Measurements from ENCODE around the gene SLC24A3. TPM values are rescaled to one million over a fixed set of nuclear protein-coding genes. Genes with fewer than 3 reads are reported as not detected.

SLC24A3 gene
- total RNA-seq, 1 donor from 2014 or later: 0.08 TPM

DNA sequence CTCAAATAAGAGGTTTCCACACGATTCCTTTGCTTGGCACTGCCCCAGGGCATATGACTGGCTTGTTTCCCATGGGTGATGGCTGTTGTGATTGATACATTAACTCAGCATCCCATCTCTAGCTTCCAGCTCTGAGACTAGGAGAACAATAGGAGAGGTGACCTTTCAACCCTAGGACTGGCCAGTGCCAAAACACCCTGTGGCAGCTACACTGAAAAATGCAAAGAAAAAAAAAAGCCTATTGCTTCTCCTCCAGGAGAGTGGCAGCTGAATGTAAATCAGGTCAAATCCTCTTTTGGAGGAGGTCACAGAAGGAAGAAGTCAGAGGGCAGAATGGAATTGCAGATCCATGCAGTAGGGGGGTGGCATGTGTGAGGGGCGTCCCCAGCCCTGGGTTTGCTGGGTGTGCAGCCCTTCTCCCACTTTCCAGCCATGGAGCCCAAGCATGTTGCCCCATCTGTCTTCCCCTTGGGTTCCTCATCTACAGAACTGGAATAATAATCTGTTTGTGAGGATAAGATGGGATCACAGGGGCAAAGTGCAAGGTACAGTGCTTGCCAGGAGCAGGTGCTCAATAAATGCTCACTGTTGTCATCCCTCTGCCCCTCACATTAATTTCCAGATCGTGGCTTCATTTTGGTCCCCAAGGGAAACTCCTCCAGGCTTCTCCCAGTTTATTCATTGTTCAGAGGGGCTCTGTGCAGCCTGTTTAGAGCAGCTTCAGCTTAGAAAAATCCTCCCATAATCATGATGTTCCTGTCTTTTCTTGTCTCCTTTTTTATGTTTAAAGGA is 300.6 kb downstream of the SLC24A3 start:
- Histone ChIP-seq H3K27me3 (ENCODE audit: control insufficient read depth, insufficient read depth, low read length) (no peaks in the 10 kb centered on the region), H3K36me3 (ENCODE audit: control insufficient read depth, insufficient read depth, low read length) (no peaks in the 10 kb centered on the region), H3K4me3 (ENCODE audit: low read depth, low read length) (no peak overlapping the region)
- TF ChIP-seq, protein P1, sequence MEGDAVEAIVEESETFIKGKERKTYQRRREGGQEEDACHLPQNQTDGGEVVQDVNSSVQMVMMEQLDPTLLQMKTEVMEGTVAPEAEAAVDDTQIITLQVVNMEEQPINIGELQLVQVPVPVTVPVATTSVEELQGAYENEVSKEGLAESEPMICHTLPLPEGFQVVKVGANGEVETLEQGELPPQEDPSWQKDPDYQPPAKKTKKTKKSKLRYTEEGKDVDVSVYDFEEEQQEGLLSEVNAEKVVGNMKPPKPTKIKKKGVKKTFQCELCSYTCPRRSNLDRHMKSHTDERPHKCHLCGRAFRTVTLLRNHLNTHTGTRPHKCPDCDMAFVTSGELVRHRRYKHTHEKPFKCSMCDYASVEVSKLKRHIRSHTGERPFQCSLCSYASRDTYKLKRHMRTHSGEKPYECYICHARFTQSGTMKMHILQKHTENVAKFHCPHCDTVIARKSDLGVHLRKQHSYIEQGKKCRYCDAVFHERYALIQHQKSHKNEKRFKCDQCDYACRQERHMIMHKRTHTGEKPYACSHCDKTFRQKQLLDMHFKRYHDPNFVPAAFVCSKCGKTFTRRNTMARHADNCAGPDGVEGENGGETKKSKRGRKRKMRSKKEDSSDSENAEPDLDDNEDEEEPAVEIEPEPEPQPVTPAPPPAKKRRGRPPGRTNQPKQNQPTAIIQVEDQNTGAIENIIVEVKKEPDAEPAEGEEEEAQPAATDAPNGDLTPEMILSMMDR (IDR thresholded peaks at IDR 0.05; ENCODE audit: insufficient read depth, low read length, poor library complexity, severe bottlenecking): no peak
- no peak for DNase-seq (ENCODE audit: low read depth)

DNA sequence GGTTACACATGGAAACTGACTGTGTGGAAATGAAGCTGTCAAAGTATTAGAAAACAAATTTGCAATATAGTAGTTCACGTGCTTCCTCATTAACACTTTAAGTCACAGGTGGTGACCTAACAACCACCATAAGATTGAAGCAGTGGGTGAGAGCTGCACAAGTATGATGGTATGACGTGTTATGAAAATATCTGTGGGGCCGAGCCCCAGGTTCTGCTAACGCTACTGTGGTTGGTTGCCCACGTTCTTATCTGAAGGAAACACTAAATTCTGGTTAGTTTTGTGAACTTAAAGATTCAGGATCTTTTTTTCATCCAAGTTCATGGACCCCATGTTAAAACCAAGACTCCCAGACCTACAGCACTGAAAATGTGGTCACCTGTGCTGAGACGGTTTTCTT is 302.6 kb downstream of the SLC24A3 start:
- no peak overlapping the region for H3K4me3 ChIP-seq (ENCODE audit: low read depth, low read length)
- H3K27me3 ChIP-seq (ENCODE audit: control insufficient read depth, insufficient read depth, low read length): no peaks in the 10 kb centered on the region
- DNase-seq (ENCODE audit: low read depth): no peak
- TF ChIP-seq, protein P1 (IDR thresholded peaks at IDR 0.05; ENCODE audit: insufficient read depth, low read length, poor library complexity, severe bottlenecking): no peak
- no peaks in the 10 kb centered on the region for H3K36me3 ChIP-seq (ENCODE audit: control insufficient read depth, insufficient read depth, low read length)

DNA sequence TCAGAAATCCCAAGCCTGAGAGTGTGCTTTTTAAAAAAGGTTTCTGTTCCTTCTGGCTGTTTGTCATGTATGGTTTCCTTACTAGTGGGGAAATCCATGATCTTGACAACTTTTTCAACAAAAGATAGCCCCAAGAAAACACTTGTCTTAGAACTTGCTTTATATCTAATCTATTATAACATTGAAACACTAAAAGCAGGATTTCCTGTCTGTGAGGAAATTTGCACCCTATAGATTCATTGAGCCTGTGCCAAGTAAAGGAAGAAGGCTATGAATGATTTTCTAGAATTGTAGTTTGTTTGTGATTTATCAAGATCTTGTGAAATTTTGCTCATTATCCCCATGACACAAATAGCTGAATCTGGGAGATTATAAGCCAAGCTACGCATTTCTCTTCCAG is 307.0 kb downstream of the SLC24A3 start:
- H3K27me3 ChIP-seq (ENCODE audit: control insufficient read depth, insufficient read depth, low read length): no peaks in the 10 kb centered on the region
- no peak overlapping the region for H3K4me3 ChIP-seq (ENCODE audit: low read depth, low read length)
- TF ChIP-seq, protein P1 (IDR thresholded peaks at IDR 0.05; ENCODE audit: insufficient read depth, low read length, poor library complexity, severe bottlenecking): no peak
- no peak for DNase-seq (ENCODE audit: low read depth)
- H3K36me3 ChIP-seq (ENCODE audit: control insufficient read depth, insufficient read depth, low read length): no peaks in the 10 kb centered on the region

DNA sequence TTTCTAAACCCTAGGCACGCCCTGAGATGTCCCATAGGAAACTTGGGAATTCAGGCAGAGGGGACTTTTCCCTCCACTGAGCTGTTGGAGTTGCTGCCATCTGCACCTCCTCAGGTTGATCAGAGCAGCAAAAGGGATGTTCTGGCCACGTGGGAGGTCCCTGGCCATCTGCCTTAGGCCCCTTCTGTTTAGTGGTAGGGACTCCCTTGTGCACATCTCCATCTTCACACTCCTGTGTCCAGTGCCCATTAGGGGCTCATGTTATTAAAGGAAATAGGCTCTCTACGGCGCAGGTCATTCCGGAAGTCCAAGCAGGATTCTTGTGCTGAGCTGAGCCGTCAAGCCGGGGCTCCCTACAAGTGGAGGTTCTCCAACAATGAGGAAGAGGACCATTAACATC is 307.8 kb downstream of the SLC24A3 start:
- DNase-seq (ENCODE audit: low read depth): no peak
- Histone ChIP-seq H3K36me3 (ENCODE audit: control insufficient read depth, insufficient read depth, low read length) (no peaks in the 10 kb centered on the region), H3K4me3 (ENCODE audit: low read depth, low read length) (no peak overlapping the region), H3K27me3 (ENCODE audit: control insufficient read depth, insufficient read depth, low read length) (no peaks in the 10 kb centered on the region)
- TF ChIP-seq, protein P1 (IDR thresholded peaks at IDR 0.05; ENCODE audit: insufficient read depth, low read length, poor library complexity, severe bottlenecking): no peak

DNA sequence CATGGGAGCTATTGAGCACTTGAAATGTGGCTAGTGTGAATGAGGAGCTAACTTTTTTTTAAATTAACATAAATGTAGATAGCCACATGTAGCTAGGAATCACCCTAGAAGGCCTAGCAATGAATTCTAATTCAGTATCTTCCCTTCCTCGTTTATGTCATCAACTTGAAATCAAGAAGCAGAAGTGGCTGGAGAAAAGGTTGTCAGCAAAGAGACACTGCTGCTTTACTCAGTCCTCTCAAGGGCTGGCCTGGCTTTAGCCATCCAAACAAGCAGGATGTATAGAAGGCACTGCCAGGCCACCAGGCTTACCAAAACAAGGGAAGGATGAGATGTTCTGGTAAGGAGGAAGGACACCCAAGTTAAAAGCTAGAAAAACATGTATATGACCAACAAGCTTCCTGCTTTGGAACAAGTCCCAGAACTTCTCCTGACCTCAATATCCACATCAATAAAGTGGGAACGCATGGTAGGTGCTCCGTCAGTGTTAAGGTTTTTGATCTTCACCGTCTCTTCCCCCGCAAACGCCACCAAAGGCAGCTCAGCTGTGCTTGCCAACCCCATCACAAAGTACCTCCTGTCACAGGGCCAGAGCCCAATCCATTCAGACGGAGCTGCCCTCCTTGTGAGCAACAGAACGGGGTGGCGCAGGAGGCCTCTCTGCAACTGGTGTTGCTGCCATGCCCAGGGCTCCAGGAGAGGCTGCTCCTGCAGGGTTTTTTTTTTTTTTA is 309.8 kb downstream of the SLC24A3 start:
- Histone ChIP-seq H3K27me3 (ENCODE audit: control insufficient read depth, insufficient read depth, low read length) (no peaks in the 10 kb centered on the region), H3K36me3 (ENCODE audit: control insufficient read depth, insufficient read depth, low read length) (no peaks in the 10 kb centered on the region), H3K4me3 (ENCODE audit: low read depth, low read length) (no peak overlapping the region)
- DNase-seq (ENCODE audit: low read depth): no peak
- TF ChIP-seq, protein P1 (IDR thresholded peaks at IDR 0.05; ENCODE audit: insufficient read depth, low read length, poor library complexity, severe bottlenecking): no peak
